GM19239 (cell line): ENCODE data around the gene TOMM70.
A peak's percentile ranks its signal among the peaks of the same experiment; 100 is the strongest.
"Not testable (repeated sequence)": the region's sequence is repeated elsewhere in the genome, so short reads cannot be mapped to it uniquely, and the experiment has no call there.

ENCODE experiments used
- DNase-seq: peaks from one replicate; pipeline ENCODE4 v3.0.0; 2011; ENCODE audit warnings: low spot score; ENCODE audit not compliant: insufficient read length
- FAIRE-seq: peaks from 2 replicates; lab custom pipeline; 2011; peaks lifted over from hg19 to GRCh38; lab: Jason Lieb, UNC

Gene TOMM70

GRCh38 chr3:100400780-100401673 lies at the start of gene TOMM70, which contains the start of gene LNP1:
TOMM70 (minus strand) TSS chr3:100401089; CDS start chr3:100400949, 140 bp downstream.
LNP1 (plus strand) TSS chr3:100401539; CDS start chr3:100429730, 28,191 bp downstream.
- FAIRE-seq (peak; percentile 99), DNase-seq (peak; percentile 62)

DNA sequence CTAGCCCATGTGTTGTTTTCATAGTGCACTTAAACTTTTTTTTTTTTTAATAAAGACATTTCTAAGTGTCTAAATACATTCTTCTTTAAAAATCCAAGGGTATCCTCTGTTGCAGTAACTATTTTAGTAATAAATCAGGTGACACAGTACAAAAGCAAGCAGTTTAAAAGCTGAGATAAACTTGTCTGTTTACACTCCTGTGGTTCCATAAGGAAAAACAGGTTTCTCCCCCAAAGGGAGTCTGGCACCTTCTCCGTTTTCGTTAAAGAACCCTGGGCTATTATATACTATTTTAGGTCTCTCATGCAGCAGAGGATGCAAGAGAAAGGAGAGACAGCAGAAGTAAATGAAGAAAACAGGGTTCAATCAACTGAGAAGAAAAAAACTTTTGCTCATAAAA lies 48.3 kb upstream of the TOMM70 start:
- no peak for DNase-seq
- FAIRE-seq: no peak

DNA sequence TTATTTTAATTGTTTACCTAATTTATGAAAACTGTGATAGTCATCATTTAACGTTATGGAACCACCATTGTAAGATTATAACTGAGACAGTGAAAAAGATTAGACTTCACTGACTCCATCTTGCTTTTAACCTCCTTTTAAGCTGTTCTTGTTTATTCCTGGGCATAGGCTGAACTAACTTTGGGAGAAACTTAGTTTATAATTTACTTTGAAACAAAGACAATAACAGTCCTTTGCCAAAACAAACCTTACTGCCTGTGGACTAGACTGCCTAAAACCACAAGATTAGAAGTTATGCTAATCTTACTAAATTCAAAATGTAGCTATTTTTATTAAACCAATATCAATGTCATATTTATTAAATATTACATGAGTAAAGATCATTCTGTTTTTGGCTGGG lies 47.2 kb upstream of the TOMM70 start:
- DNase-seq (no peak), FAIRE-seq (no peak)

DNA sequence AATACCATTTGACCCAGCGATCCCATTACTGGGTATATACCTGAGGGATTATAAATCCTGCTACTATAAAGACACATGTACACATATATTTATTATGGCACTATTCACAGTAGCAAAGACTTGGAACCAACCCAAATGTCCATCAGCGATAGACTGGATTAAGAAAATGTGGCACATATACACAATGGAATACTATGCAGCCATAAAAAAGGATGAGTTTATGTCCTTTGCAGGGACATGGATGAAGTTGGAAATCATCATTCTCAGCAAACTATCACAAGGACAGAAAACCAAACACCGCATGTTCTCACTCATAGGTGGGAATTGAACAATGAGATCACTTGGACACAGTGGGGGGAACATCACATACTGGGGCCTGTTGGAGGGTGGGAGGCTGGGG lies 46.2 kb upstream of the TOMM70 start:
- FAIRE-seq, DNase-seq: not testable (repeated sequence)

DNA sequence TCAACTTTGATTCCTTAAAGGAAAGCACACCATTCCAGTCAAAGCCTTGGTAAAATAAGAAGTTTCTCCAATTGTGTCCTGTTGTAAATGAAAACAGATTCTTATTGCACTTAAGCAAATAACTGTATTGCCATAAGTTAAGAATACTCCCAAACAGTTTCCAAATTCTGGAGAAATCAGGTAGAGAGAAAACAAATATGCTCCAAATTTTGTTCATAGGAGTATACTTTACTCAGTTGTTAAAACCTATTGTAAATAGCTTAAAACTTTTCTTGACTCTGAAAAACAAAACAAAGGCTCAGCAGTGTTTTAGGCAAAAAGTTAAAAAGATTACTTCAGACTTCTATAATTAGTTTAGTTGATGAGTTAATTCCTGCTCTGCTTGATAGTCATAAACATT lies 42.8 kb upstream of the TOMM70 start:
- FAIRE-seq (no peak), DNase-seq (no peak)

GRCh38 chr3:100440895-100441294 lies 40.0 kb upstream of the TOMM70 start:
- DNase-seq (no peak), FAIRE-seq (no peak)

DNA sequence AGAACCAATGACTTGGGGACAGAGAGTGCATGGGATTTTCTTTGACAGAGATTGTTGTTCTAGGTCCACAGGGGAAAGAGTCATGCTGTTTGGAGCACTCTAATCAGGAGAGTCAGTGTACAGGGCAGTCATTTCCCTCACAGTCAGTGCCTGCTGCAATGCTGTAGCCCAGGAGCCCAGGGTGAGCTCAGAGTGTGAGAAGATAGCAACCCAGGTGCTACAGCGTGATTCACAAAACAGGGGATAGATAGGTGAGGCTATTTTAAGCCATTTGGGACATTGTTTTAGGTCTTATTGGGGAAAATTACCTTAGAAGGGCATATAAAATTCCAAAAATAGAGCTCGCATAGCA lies 37.7 kb upstream of the TOMM70 start:
- no peak for FAIRE-seq
- DNase-seq: no peak

- no peak for FAIRE-seq
- DNase-seq: no peak
These were observed 37.1 kb upstream of the TOMM70 start for GRCh38 chr3:100437721-100438622.

GRCh38 chr3:100436951-100437350 lies 36.1 kb upstream of the TOMM70 start:
- FAIRE-seq (no peak), DNase-seq (no peak)

DNA sequence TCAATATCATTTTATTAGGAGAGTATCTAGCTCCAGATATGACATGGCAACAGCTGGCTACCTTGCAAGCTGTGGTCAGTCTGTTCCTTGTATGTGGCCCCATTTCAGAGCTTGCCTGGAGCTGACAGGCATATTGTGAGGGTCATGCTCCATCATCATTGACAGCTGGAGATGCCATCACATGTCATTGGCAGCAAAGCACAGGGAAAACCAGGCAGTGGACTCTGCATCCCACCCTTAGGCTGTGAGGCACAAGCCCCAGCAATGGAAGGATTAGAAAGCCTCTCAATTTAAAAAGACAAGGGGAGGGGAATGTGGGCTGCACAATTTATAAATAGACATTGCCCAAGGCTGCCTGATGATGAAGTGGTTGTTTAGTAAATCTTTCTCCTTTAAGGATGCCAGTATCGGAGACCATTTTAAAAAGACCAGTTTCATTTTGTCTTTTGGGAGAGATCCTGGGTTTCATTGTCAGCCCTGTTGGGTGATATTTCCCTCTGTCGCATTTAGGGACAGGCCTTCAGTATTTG lies 28.4 kb upstream of the TOMM70 start:
- DNase-seq (no peak), FAIRE-seq (no peak)

DNA sequence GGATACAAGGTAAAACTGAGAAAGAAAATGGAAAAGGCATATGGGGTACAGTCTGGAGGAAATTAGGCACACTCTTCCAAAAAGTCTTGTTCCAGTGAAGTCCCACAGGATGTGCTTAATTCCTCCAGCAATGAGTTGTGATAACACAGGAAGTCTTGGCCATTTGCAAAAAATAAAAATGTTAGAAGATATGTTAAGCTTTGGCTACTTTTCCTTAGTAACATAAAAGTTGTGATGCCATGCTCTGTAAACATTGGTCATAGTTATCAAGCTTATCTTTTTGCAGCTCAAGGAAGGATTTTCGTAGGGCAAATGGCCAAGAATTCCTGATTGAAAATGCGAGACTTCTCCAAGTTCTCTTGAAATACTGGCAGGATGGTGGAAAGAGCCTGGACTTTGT lies 26.8 kb upstream of the TOMM70 start:
- no peak for FAIRE-seq

GRCh38 chr3:100426067-100426682 lies 25.3 kb upstream of the TOMM70 start:
- DNase-seq: no peak
- no peak for FAIRE-seq

More for the DNA sequence above, 26.8 kb upstream of the TOMM70 start:
- no peak for DNase-seq

- DNase-seq: no peak
- FAIRE-seq: no peak
These were observed 24.4 kb upstream of the TOMM70 start for GRCh38 chr3:100425316-100425715.

DNA sequence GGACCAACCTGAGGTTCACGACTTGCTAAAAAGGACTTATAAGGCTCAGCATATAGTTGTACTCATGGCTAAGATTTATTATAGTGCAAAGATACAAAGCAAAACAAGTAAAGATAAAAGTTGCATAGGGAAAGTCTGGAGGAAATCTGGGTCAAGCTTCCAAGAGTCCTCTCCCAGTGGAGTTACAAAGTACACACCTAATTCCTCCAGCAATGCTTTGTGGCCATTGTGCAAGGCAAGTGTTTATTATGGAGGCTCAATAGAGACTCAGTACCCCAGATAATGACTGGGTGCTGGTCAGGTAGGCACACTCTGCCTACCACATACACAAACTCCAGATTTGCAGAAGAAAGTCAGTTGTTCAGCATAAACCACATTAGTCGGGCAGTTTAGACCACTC lies 23.4 kb upstream of the TOMM70 start:
- peak; percentile 21 for FAIRE-seq
- DNase-seq: no peak

DNA sequence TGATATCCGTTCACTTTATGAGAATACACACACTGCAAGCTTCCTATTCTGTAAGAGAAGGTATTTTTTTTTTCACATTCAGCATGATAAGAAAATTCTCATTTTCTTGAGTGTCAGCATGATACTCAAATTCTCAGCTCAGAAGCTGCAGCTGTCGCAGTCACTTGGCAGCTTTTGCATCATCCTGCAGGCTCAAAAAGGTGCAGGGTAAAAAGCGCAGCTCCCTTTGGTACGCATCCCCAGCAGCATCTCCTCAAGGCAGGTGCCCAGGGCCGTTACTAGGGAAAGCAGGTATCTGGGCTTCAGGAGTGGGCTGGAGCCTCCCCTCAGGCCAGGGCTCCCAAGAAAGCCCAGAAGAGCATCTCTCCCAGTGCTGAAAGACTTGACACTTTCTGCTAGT lies 22.7 kb upstream of the TOMM70 start:
- DNase-seq: no peak
- no peak for FAIRE-seq

- peak; percentile 26 for FAIRE-seq
- DNase-seq: no peak
These were observed 20.0 kb upstream of the TOMM70 start for GRCh38 chr3:100420885-100421284.

DNA sequence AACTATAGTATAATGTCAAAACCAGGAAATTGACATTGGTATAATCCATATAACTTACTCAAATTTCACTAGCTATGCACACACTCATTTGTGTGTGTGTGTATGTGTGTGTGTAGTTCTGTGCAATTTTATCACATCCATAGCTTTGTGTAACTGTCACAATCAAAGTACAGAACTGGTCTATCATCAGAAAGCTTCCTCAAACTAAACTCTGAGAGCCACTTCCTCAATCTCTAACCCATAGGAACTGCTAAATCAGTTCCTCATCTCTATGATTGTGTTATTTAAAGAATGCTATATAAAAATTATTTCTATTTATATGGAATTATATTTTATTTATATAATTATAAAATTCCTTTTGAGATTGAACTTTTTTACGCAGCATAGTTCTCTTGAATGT lies 18.5 kb upstream of the TOMM70 start:
- DNase-seq: no peak
- no peak for FAIRE-seq

GRCh38 chr3:100416863-100417262 lies 16.0 kb upstream of the TOMM70 start:
- DNase-seq (no peak), FAIRE-seq (no peak)

DNA sequence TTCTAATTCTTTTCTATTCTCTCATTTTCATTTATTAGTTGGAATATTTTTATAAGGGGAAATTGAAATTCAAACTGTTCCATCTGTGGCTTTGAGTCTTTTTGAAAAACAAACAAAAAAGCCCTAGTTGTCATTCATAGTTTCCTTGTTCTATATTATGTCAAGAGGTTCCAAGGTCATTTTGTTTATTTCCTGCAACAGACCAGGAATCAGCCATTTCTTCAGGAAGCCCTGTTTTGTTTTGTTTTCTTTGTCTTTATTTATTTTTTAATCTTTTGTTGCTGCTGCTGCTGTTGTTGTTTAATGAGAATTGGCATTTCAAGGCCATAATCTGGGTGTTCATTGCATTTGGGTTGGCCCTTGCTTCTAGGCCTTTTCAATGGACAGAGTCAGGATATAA lies 15.3 kb upstream of the TOMM70 start:
- FAIRE-seq: no peak
- DNase-seq: no peak

- FAIRE-seq: no peak
- no peak for DNase-seq
These were observed 12.7 kb upstream of the TOMM70 start for GRCh38 chr3:100413613-100414012.
